Stimulated activated CD8-positive, alpha-beta memory T cell treated with anti-CD3 and anti-CD28 coated beads, Interleukin-7, amount 100 ng/mL, for 1 hour (primary cell): Measurements from ENCODE around the gene SAMD5.
"Not testable (repeated sequence)": the region's sequence is repeated elsewhere in the genome, so short reads cannot be mapped to it uniquely, and the experiment has no call there.

Source experiments
- DNase-seq, 2 donors: peaks; one replicate each; pipeline ENCODE4 v3.0.0-alpha.2; 2020; ENCODE audit warnings: low read depth in 2 of 2

The SAMD5 gene

GRCh38 chr6:147528511-147529145 is 20.1 kb downstream of the SAMD5 start:
- DNase-seq = no peak

GRCh38 chr6:147530132-147531060 is 21.9 kb downstream of the SAMD5 start:
- DNase-seq = no peak

- DNase-seq = no peak
Observed at GRCh38 chr6:147531321-147531720, 22.8 kb downstream of the SAMD5 start.

GRCh38 chr6:147534116-147534860 is 25.8 kb downstream of the SAMD5 start:
- DNase-seq = no peak

- no peak for DNase-seq
Observed at GRCh38 chr6:147538821-147539220, 30.3 kb downstream of the SAMD5 start.

GRCh38 chr6:147540075-147540474 is 31.6 kb downstream of the SAMD5 start:
- no peak for DNase-seq

- DNase-seq = not testable (repeated sequence)
Observed at GRCh38 chr6:147542436-147542835, 33.9 kb downstream of the SAMD5 start.

GRCh38 chr6:147544420-147544819 is 35.9 kb downstream of the SAMD5 start:
- DNase-seq = no peak

GRCh38 chr6:147546501-147547368 is 38.2 kb downstream of the SAMD5 start:
- no peak for DNase-seq

- DNase-seq = no peak
Observed at GRCh38 chr6:147547369-147547902, 38.9 kb downstream of the SAMD5 start.

GRCh38 chr6:147548921-147549475 is 40.5 kb downstream of the SAMD5 start:
- DNase-seq = no peak

- no peak for DNase-seq
Observed at GRCh38 chr6:147549531-147549930, 41.0 kb downstream of the SAMD5 start.

GRCh38 chr6:147551976-147552375 is 43.5 kb downstream of the SAMD5 start:
- no peak for DNase-seq

GRCh38 chr6:147553099-147553498 is 44.6 kb downstream of the SAMD5 start:
- no peak for DNase-seq

- no peak for DNase-seq
Observed at GRCh38 chr6:147554281-147554680, 45.8 kb downstream of the SAMD5 start.

GRCh38 chr6:147559006-147559405 is 50.5 kb downstream of the SAMD5 start:
- no peak for DNase-seq

GRCh38 chr6:147560670-147561069 is 52.2 kb downstream of the SAMD5 start:
- no peak for DNase-seq

- no peak for DNase-seq
Observed at GRCh38 chr6:147561726-147562125, 53.2 kb downstream of the SAMD5 start.

- DNase-seq = no peak
Observed at GRCh38 chr6:147563472-147563871, 55.0 kb downstream of the SAMD5 start.

- no peak for DNase-seq
Observed at GRCh38 chr6:147564556-147564955, 56.1 kb downstream of the SAMD5 start.
